ENCODE measurements around the gene ARL4A. TPM values are rescaled to one million over a fixed set of nuclear protein-coding genes. Genes with fewer than 3 reads are reported as not detected.

ARL4A gene
- total RNA-seq, 1 donor from 2014 or later = 44.8 TPM

GRCh38 chr7:12699299-12699698 is 11.9 kb downstream of the ARL4A start:
- no peaks in the 10 kb centered on the region for H3K9me3 ChIP-seq
- no peaks in the 10 kb centered on the region for H3K36me3 ChIP-seq
- DNase-seq = no peak
- ATAC-seq = no peak
- no peak for TF ChIP-seq CTCF (IDR thresholded peaks at IDR 0.05)
- no peak overlapping the region for H3K4me3 ChIP-seq
- H3K27ac ChIP-seq = no peak overlapping the region
- no peaks in the 10 kb centered on the region for H3K27me3 ChIP-seq (ENCODE audit: low read depth)
- intact Hi-C loops (cut with DNase I) = no loop called here
- no peaks in the 10 kb centered on the region for H3K4me1 ChIP-seq

GRCh38 chr7:12701433-12701832 is 14.0 kb downstream of the ARL4A start:
- intact Hi-C loops (cut with DNase I) = no loop called here
- Histone ChIP-seq H3K4me3 (no peak overlapping the region), H3K36me3 (no peaks in the 10 kb centered on the region), H3K27ac (no peak overlapping the region), H3K4me1 (no peaks in the 10 kb centered on the region), H3K27me3 (ENCODE audit: low read depth) (no peaks in the 10 kb centered on the region), H3K9me3 (no peaks in the 10 kb centered on the region)
- no peak for DNase-seq
- no peak for ATAC-seq
- no peak for TF ChIP-seq CTCF (IDR thresholded peaks at IDR 0.05)

- DNase-seq (no peak), ATAC-seq (no peak)
- no peak for TF ChIP-seq CTCF (IDR thresholded peaks at IDR 0.05)
- H3K36me3 ChIP-seq = no peaks in the 10 kb centered on the region
- H3K27ac ChIP-seq = no peak overlapping the region
- no peak overlapping the region for H3K4me3 ChIP-seq
- intact Hi-C loops (cut with DNase I) = no loop called here
- H3K4me1 ChIP-seq = no peaks in the 10 kb centered on the region
- H3K9me3 ChIP-seq = no peaks in the 10 kb centered on the region
- no peaks in the 10 kb centered on the region for H3K27me3 ChIP-seq (ENCODE audit: low read depth)
These were observed 16.4 kb downstream of the ARL4A start for GRCh38 chr7:12703881-12704280.

- Histone ChIP-seq H3K27me3 (ENCODE audit: low read depth) (no peaks in the 10 kb centered on the region), H3K36me3 (no peaks in the 10 kb centered on the region), H3K27ac (no peak overlapping the region), H3K4me1 (no peaks in the 10 kb centered on the region), H3K4me3 (no peak overlapping the region), H3K9me3 (no peaks in the 10 kb centered on the region)
- no peak for TF ChIP-seq CTCF (IDR thresholded peaks at IDR 0.05)
- ATAC-seq (no peak), DNase-seq (no peak)
- intact Hi-C loops (cut with DNase I) = no loop called here
These were observed 18.4 kb downstream of the ARL4A start for GRCh38 chr7:12705878-12706277.

- no peaks in the 10 kb centered on the region for H3K36me3 ChIP-seq
- no peak overlapping the region for H3K27ac ChIP-seq
- DNase-seq (no peak), ATAC-seq (peak; percentile 62 to 87)
- H3K4me1 ChIP-seq = no peaks in the 10 kb centered on the region
- TF ChIP-seq CTCF (IDR thresholded peaks at IDR 0.05) = no peak
- no peaks in the 10 kb centered on the region for H3K27me3 ChIP-seq (ENCODE audit: low read depth)
- H3K9me3 ChIP-seq = no peaks in the 10 kb centered on the region
- intact Hi-C loops (cut with DNase I) = no loop called here
- H3K4me3 ChIP-seq = no peak overlapping the region
These were observed 19.6 kb downstream of the ARL4A start for GRCh38 chr7:12706900-12707536.

Data from lower lobe of right lung (tissue), 2 donors.